GM20431 (cell line): ENCODE data around the gene NR4A1.

Experiments
- in situ Hi-C: fragments of 300-500 bp; cut with MseI, MboI; formaldehyde crosslinking; loops from one replicate; pipeline ENCODE4 v1.15.0; 2020; ENCODE audit warnings: low sequenced_read_pairs; ENCODE audit not compliant: unreplicated experiment

NR4A1 gene

GRCh38 chr12:52037248-52037861, 13.9 kb upstream of the NR4A1 start:
- in situ Hi-C loops = loop anchor here (10.0 kb wide), 1 partner anchor 47 kb away; no protein-coding TSS in a partner anchor

GRCh38 chr12:52038447-52038846, 12.8 kb upstream of the NR4A1 start:
- in situ Hi-C loops = loop anchor here (10.0 kb wide), 1 partner anchor 46 kb away; no protein-coding TSS in a partner anchor

- in situ Hi-C loops = no loop called here
Measured at GRCh38 chr12:52041035-52041434, 10.2 kb upstream of the NR4A1 start.

GRCh38 chr12:52041695-52042123, 9.5 kb upstream of the NR4A1 start:
- in situ Hi-C loops = no loop called here

GRCh38 chr12:52042706-52043385, 8.4 kb upstream of the NR4A1 start:
- in situ Hi-C loops = no loop called here

- in situ Hi-C loops = no loop called here
Measured at GRCh38 chr12:52043386-52044212, 7.6 kb upstream of the NR4A1 start.

GRCh38 chr12:52044292-52044983, 6.8 kb upstream of the NR4A1 start:
- in situ Hi-C loops = no loop called here

- in situ Hi-C loops = no loop called here
Measured at GRCh38 chr12:52045794-52046199, 5.4 kb upstream of the NR4A1 start.

GRCh38 chr12:52046859-52047258, 4.4 kb upstream of the NR4A1 start:
- in situ Hi-C loops = no loop called here

GRCh38 chr12:52049286-52049685, 2.0 kb upstream of the NR4A1 start:
- in situ Hi-C loops = no loop called here

- in situ Hi-C loops = no loop called here
Measured at GRCh38 chr12:52049688-52050087, 1.6 kb upstream of the NR4A1 start.

GRCh38 chr12:52050116-52050757, 1.0 kb upstream of the NR4A1 start:
- in situ Hi-C loops = no loop called here

GRCh38 chr12:52052468-52053186, 1.4 kb downstream of the NR4A1 start:
- in situ Hi-C loops = no loop called here

GRCh38 chr12:52053536-52054209, 2.4 kb downstream of the NR4A1 start:
- in situ Hi-C loops = no loop called here

- in situ Hi-C loops = no loop called here
Measured at GRCh38 chr12:52054231-52054832, 3.1 kb downstream of the NR4A1 start.

GRCh38 chr12:52054833-52055730, 3.8 kb downstream of the NR4A1 start:
- in situ Hi-C loops = no loop called here
